Smooth muscle cell (in vitro differentiated cells): ENCODE results near the gene PRELP. TPM values are rescaled to one million over a fixed set of nuclear protein-coding genes. Genes with fewer than 3 reads are reported as not detected.

Experiments
- DNase-seq: peaks from one replicate; lab custom pipeline; 2025; ENCODE audit not compliant: unreplicated experiment; lab: John Stamatoyannopoulos, UW
- H2AFZ ChIP-seq: fragments of 200-600 bp; sonication (generic); 2 replicates; pipeline ENCODE4 v1.6.0; 2016; ENCODE audit warnings: antibody characterized with exemption, low read depth, mild to moderate bottlenecking
- H3F3A ChIP-seq: fragments of 200-600 bp; sonication (generic); 2 replicates; pipeline ENCODE4 v1.6.0; 2017; ENCODE audit warnings: antibody characterized with exemption, low read depth
- H3K27ac ChIP-seq: fragments of 200-600 bp; sonication (generic); 2 replicates; pipeline ENCODE4 v1.5.1; 2016; ENCODE audit warnings: low read depth, mild to moderate bottlenecking
- H3K27me3 ChIP-seq: fragments of 200-600 bp; sonication (generic); 2 replicates; pipeline ENCODE4 v1.6.1; 2016; ENCODE audit warnings: low read depth, mild to moderate bottlenecking
- H3K36me3 ChIP-seq: fragments of 200-600 bp; sonication (generic); 2 replicates; pipeline ENCODE4 v1.5.1; 2016; ENCODE audit warnings: low read depth
- H3K4me1 ChIP-seq: fragments of 200-600 bp; sonication (generic); 2 replicates; pipeline ENCODE4 v1.5.1; 2016; ENCODE audit warnings: low read depth
- H3K4me2 ChIP-seq: fragments of 200-600 bp; sonication (generic); 2 replicates; pipeline ENCODE4 v1.6.0; 2016; ENCODE audit warnings: mild to moderate bottlenecking
- H3K4me3 ChIP-seq: fragments of 200-600 bp; sonication (generic); 2 replicates; pipeline ENCODE4 v1.5.1; 2016; ENCODE audit warnings: mild to moderate bottlenecking
- H3K79me2 ChIP-seq: fragments of 200-600 bp; sonication (generic); 2 replicates; pipeline ENCODE4 v1.6.0; 2016; ENCODE audit warnings: low read depth, mild to moderate bottlenecking
- H3K9ac ChIP-seq: fragments of 200-600 bp; sonication (generic); 2 replicates; pipeline ENCODE4 v1.6.0; 2016; ENCODE audit warnings: low read depth
- H3K9me3 ChIP-seq: fragments of 200-600 bp; sonication (generic); replicated peaks from 2 replicates; pipeline ENCODE4 v1.5.1; 2016; ENCODE audit warnings: low read depth
- H4K20me1 ChIP-seq: fragments of 200-600 bp; sonication (generic); 2 replicates; pipeline ENCODE4 v1.6.0; 2016; ENCODE audit warnings: low read depth
- CTCF ChIP-seq: fragments of 200-600 bp; sonication (generic); IDR thresholded peaks from 2 replicates; pipeline ENCODE4 v1.5.1; 2017; ENCODE audit warnings: borderline replicate concordance, mild to moderate bottlenecking, antibody characterized with exemption; ENCODE audit not compliant: insufficient read depth, poor library complexity, severe bottlenecking
- WGBS: methylation state at CpG from one replicate; pipeline ENCODE4 v1.1.7; 2016; ENCODE audit warnings: low lambda C conversion rate; 5-methylcytosine and 5-hydroxymethylcytosine counted together
- polyA plus RNA-seq: library from polyadenylated mRNA; unstranded; fragments of >200 nt; fragmentation: Nextera tagmentation; extraction: Ambion mirVana; gene quantifications from 2 replicates; pipeline ENCODE4 v1.2.1, GENCODE V29; 2016
- total RNA-seq: library from RNA; depleted of rRNA; stranded (reverse); fragments of >200 nt; gene quantifications from 2 replicates; pipeline ENCODE4 v1.2.3, GENCODE V29; 2014

The PRELP gene
- total and polyA plus RNA-seq, 2 experiments from 2014 or later = 0.04 to 2.1 TPM

- H3K27me3 ChIP-seq = no peaks in the 10 kb centered on the region
- H3K27ac ChIP-seq = no peak overlapping the region
- peaks cover 27% of the 10 kb centered on the region for H3K4me1 ChIP-seq
- H3K79me2 ChIP-seq = no peaks in the 10 kb centered on the region
- 82% methylated on average over 8 of the region's 8 CpGs for WGBS
- DNase-seq = no peak
- H3K4me3 ChIP-seq = no peak overlapping the region
- H3K9ac ChIP-seq = no peak overlapping the region
- no peak overlapping the region for H3K4me2 ChIP-seq
- no peak overlapping the region for H2AFZ ChIP-seq
- peaks cover 7% of the 10 kb centered on the region for H3F3A ChIP-seq
- no peaks in the 10 kb centered on the region for H4K20me1 ChIP-seq
- H3K9me3 ChIP-seq = no peaks in the 10 kb centered on the region
- H3K36me3 ChIP-seq = no peaks in the 10 kb centered on the region
- no peak for TF ChIP-seq CTCF
Observed at GRCh38 chr1:203459671-203460201, 15.9 kb upstream of the PRELP start.

- Histone ChIP-seq H3K27me3 (no peaks in the 10 kb centered on the region), H3K36me3 (no peaks in the 10 kb centered on the region), H3K4me1 (peaks cover 11% of the 10 kb centered on the region), H3K9ac (no peak overlapping the region), H4K20me1 (no peaks in the 10 kb centered on the region), H3F3A (peaks cover 11% of the 10 kb centered on the region), H3K4me2 (no peak overlapping the region), H3K27ac (no peak overlapping the region), H2AFZ (no peak overlapping the region), H3K79me2 (no peaks in the 10 kb centered on the region), H3K4me3 (no peak overlapping the region), H3K9me3 (no peaks in the 10 kb centered on the region)
- DNase-seq = no peak
- 77% methylated on average over 5 of the region's 5 CpGs for WGBS
- TF ChIP-seq CTCF = no peak
Observed at GRCh38 chr1:203461717-203462116, 13.9 kb upstream of the PRELP start.

- WGBS = no CpG with 5 or more reads among the region's 1 CpG
- no peak for TF ChIP-seq CTCF
Observed at GRCh38 chr1:203462143-203462542, 13.5 kb upstream of the PRELP start.

GRCh38 chr1:203462878-203463277, 12.7 kb upstream of the PRELP start:
- no peaks in the 10 kb centered on the region for H3K9me3 ChIP-seq
- H3K27me3 ChIP-seq = no peaks in the 10 kb centered on the region
- no peaks in the 10 kb centered on the region for H3K79me2 ChIP-seq
- peak overlapping the region; percentile 91 for H3K27ac ChIP-seq
- no peak overlapping the region for H3K4me3 ChIP-seq
- H3K36me3 ChIP-seq = no peaks in the 10 kb centered on the region
- H3K9ac ChIP-seq = peak overlapping the region; percentile 37
- H3F3A ChIP-seq = peaks cover 12% of the 10 kb centered on the region
- TF ChIP-seq CTCF = no peak
- no peak overlapping the region for H3K4me2 ChIP-seq
- H4K20me1 ChIP-seq = no peaks in the 10 kb centered on the region
- H2AFZ ChIP-seq = peak overlapping the region; percentile 30
- no peak for DNase-seq
- H3K4me1 ChIP-seq = peaks cover 8% of the 10 kb centered on the region
- 27% methylated on average over 6 of the region's 6 CpGs for WGBS

More at GRCh38 chr1:203462143-203462542, 13.5 kb upstream of the PRELP start:
- Histone ChIP-seq H2AFZ (no peak overlapping the region), H4K20me1 (no peaks in the 10 kb centered on the region), H3K9me3 (no peaks in the 10 kb centered on the region), H3K4me2 (no peak overlapping the region), H3F3A (peaks cover 12% of the 10 kb centered on the region), H3K4me1 (peaks cover 8% of the 10 kb centered on the region), H3K79me2 (no peaks in the 10 kb centered on the region), H3K4me3 (no peak overlapping the region), H3K27me3 (no peaks in the 10 kb centered on the region), H3K36me3 (no peaks in the 10 kb centered on the region), H3K9ac (no peak overlapping the region), H3K27ac (no peak overlapping the region)
- no peak for DNase-seq
